Measurements from ENCODE around the gene WWP2. TPM values are rescaled to one million over a fixed set of nuclear protein-coding genes. Genes with fewer than 3 reads are reported as not detected.
"Not testable (repeated sequence)": the region's sequence is repeated elsewhere in the genome, so short reads cannot be mapped to it uniquely, and the experiment has no call there.

Gene WWP2
- total RNA-seq, 2 experiments from 2014 or later, result 30.3 to 43.4 TPM

- TF ChIP-seq EZH2phosphoT487 (IDR thresholded peaks at IDR 0.05; ENCODE audit: borderline replicate concordance, low read depth, low read length) (no peak), CTCF (conservative IDR thresholded peaks at IDR 0.05; ENCODE audit: low read length) (peak; percentile 35; the same call in 1 of the 2 replicates)
- H3K79me2 ChIP-seq (ENCODE audit: insufficient read depth, low read depth, low read length), result no peaks in the 10 kb centered on the region
- H3K4me1 ChIP-seq (ENCODE audit: insufficient read depth, low read length, poor library complexity, severe bottlenecking), result no peaks in the 10 kb centered on the region
- H2AFZ ChIP-seq (ENCODE audit: low read length), result no peak overlapping the region
- H3K36me3 ChIP-seq (ENCODE audit: insufficient read depth, low read length), result peaks cover 26% of the 10 kb centered on the region; the same call in 1 of the 2 replicates
- DNase-seq (ENCODE audit: low spot score), result no peak
- H3K4me2 ChIP-seq (ENCODE audit: low read length), result no peak overlapping the region
- intact Hi-C loops (cut with micrococcal nuclease; ENCODE audit: unreplicated experiment), result no loop called here
- no peak overlapping the region for H3K27ac ChIP-seq (ENCODE audit: low read depth, low read length, poor library complexity, severe bottlenecking)
- H4K20me1 ChIP-seq (ENCODE audit: insufficient read depth, low read length), result no peaks in the 10 kb centered on the region
- no peak overlapping the region for H3K4me3 ChIP-seq (ENCODE audit: low read depth, low read length, poor library complexity, severe bottlenecking)
- no peaks in the 10 kb centered on the region for H3K9me3 ChIP-seq (ENCODE audit: low read length)
- H3K9me2 ChIP-seq (ENCODE audit: insufficient read depth, low read length), result no peaks in the 10 kb centered on the region
- BruUV-seq (replicated peaks), result no TSS peak
- CTCF ChIA-PET (ENCODE audit: unreplicated experiment), result no interaction called here
- POLR2A ChIA-PET, result no interaction called here
Measured at GRCh38 chr16:69798466-69798865, 36.3 kb downstream of the WWP2 start.

GRCh38 chr16:69799611-69800031 lies 37.5 kb downstream of the WWP2 start:
- no peak for DNase-seq (ENCODE audit: low spot score)
- peaks cover 22% of the 10 kb centered on the region; the same call in 1 of the 2 replicates for H3K36me3 ChIP-seq (ENCODE audit: insufficient read depth, low read length)
- no peak overlapping the region for H3K4me2 ChIP-seq (ENCODE audit: low read length)
- CTCF ChIA-PET (ENCODE audit: unreplicated experiment), result interaction anchor here (0.5 to 0.6 kb wide), 2 partner anchors 9 to 1835 kb away, joined by 4 to 7 read pairs; no protein-coding TSS in a partner anchor
- H3K4me3 ChIP-seq (ENCODE audit: low read depth, low read length, poor library complexity, severe bottlenecking), result no peak overlapping the region
- BruUV-seq (replicated peaks), result TSS peak; percentile 37
- H3K9me3 ChIP-seq (ENCODE audit: low read length), result no peaks in the 10 kb centered on the region
- H2AFZ ChIP-seq (ENCODE audit: low read length), result no peak overlapping the region
- H3K79me2 ChIP-seq (ENCODE audit: insufficient read depth, low read depth, low read length), result no peaks in the 10 kb centered on the region
- no peaks in the 10 kb centered on the region for H3K4me1 ChIP-seq (ENCODE audit: insufficient read depth, low read length, poor library complexity, severe bottlenecking)
- TF ChIP-seq CTCF (conservative IDR thresholded peaks at IDR 0.05; ENCODE audit: low read length) (no peak), EZH2phosphoT487 (IDR thresholded peaks at IDR 0.05; ENCODE audit: borderline replicate concordance, low read depth, low read length) (no peak)
- POLR2A ChIA-PET, result no interaction called here
- no peak overlapping the region for H3K27ac ChIP-seq (ENCODE audit: low read depth, low read length, poor library complexity, severe bottlenecking)
- intact Hi-C loops (cut with micrococcal nuclease; ENCODE audit: unreplicated experiment), result no loop called here
- H4K20me1 ChIP-seq (ENCODE audit: insufficient read depth, low read length), result no peaks in the 10 kb centered on the region
- no peaks in the 10 kb centered on the region for H3K9me2 ChIP-seq (ENCODE audit: insufficient read depth, low read length)

- Histone ChIP-seq H3K79me2 (ENCODE audit: insufficient read depth, low read depth, low read length) (no peaks in the 10 kb centered on the region), H3K27ac (ENCODE audit: low read depth, low read length, poor library complexity, severe bottlenecking) (no peak overlapping the region), H4K20me1 (ENCODE audit: insufficient read depth, low read length) (no peaks in the 10 kb centered on the region), H3K36me3 (ENCODE audit: insufficient read depth, low read length) (peaks cover 25% of the 10 kb centered on the region; the same call in 1 of the 2 replicates), H3K4me2 (ENCODE audit: low read length) (no peak overlapping the region), H3K9me3 (ENCODE audit: low read length) (no peaks in the 10 kb centered on the region), H3K4me3 (ENCODE audit: low read depth, low read length, poor library complexity, severe bottlenecking) (no peak overlapping the region), H2AFZ (ENCODE audit: low read length) (no peak overlapping the region), H3K4me1 (ENCODE audit: insufficient read depth, low read length, poor library complexity, severe bottlenecking) (no peaks in the 10 kb centered on the region), H3K9me2 (ENCODE audit: insufficient read depth, low read length) (no peaks in the 10 kb centered on the region)
- intact Hi-C loops (cut with micrococcal nuclease; ENCODE audit: unreplicated experiment), result no loop called here
- DNase-seq (ENCODE audit: low spot score), result no peak
- TF ChIP-seq CTCF (conservative IDR thresholded peaks at IDR 0.05; ENCODE audit: low read length), result no peak
- TF ChIP-seq EZH2phosphoT487 (IDR thresholded peaks at IDR 0.05; ENCODE audit: borderline replicate concordance, low read depth, low read length), result no peak
- ChIA-PET POLR2A (interaction anchor here (0.6 kb wide), 1 partner anchor 116 kb away, joined by 5 read pairs; no protein-coding TSS in a partner anchor), CTCF (ENCODE audit: unreplicated experiment) (no interaction called here)
- no TSS peak for BruUV-seq (replicated peaks)
Measured at GRCh38 chr16:69804297-69804696, 42.2 kb downstream of the WWP2 start.

GRCh38 chr16:69806776-69807175 lies 44.6 kb downstream of the WWP2 start:
- H2AFZ ChIP-seq (ENCODE audit: low read length); BruUV-seq (replicated peaks); intact Hi-C loops (cut with micrococcal nuclease; ENCODE audit: unreplicated experiment); H3K4me2 ChIP-seq (ENCODE audit: low read length); H3K27ac ChIP-seq (ENCODE audit: low read depth, low read length, poor library complexity, severe bottlenecking); H3K9me3 ChIP-seq (ENCODE audit: low read length); H3K9me2 ChIP-seq (ENCODE audit: insufficient read depth, low read length); H4K20me1 ChIP-seq (ENCODE audit: insufficient read depth, low read length); H3K4me3 ChIP-seq (ENCODE audit: low read depth, low read length, poor library complexity, severe bottlenecking); CTCF ChIA-PET (ENCODE audit: unreplicated experiment); DNase-seq (ENCODE audit: low spot score); H3K4me1 ChIP-seq (ENCODE audit: insufficient read depth, low read length, poor library complexity, severe bottlenecking); H3K79me2 ChIP-seq (ENCODE audit: insufficient read depth, low read depth, low read length): not testable (repeated sequence)
- POLR2A ChIA-PET, result interaction anchor here (0.5 to 1.2 kb wide), 4 partner anchors 17 to 272 kb away, joined by 3 to 5 read pairs (median 4); no protein-coding TSS in a partner anchor
- peaks cover 21% of the 10 kb centered on the region; the same call in 1 of the 2 replicates for H3K36me3 ChIP-seq (ENCODE audit: insufficient read depth, low read length)

Data from OCI-LY7 (cell line).